GM13976 (cell line): ENCODE data around the gene RHCG.

ENCODE experiments used
- DNase-seq: peaks from one replicate; pipeline ENCODE4 v3.0.0; 2012; ENCODE audit warnings: low spot score
- in situ Hi-C: fragments of 300-500 bp; cut with MboI; formaldehyde crosslinking; loops from one replicate; pipeline ENCODE4 v1.12.0; 2022; ENCODE audit warnings: low sequenced_read_pairs, mixed read lengths, inconsistent platforms; ENCODE audit not compliant: unreplicated experiment
- TF ChIP-seq, protein P1 (sequence below): IDR thresholded peaks from 2 replicates; pipeline ENCODE4 v1.5.1; 2012; ENCODE audit warnings: borderline replicate concordance, mild to moderate bottlenecking; ENCODE audit not compliant: insufficient read depth; ENCODE audit errors: extremely low read depth, missing control alignments, control extremely low read depth

Gene RHCG

DNA sequence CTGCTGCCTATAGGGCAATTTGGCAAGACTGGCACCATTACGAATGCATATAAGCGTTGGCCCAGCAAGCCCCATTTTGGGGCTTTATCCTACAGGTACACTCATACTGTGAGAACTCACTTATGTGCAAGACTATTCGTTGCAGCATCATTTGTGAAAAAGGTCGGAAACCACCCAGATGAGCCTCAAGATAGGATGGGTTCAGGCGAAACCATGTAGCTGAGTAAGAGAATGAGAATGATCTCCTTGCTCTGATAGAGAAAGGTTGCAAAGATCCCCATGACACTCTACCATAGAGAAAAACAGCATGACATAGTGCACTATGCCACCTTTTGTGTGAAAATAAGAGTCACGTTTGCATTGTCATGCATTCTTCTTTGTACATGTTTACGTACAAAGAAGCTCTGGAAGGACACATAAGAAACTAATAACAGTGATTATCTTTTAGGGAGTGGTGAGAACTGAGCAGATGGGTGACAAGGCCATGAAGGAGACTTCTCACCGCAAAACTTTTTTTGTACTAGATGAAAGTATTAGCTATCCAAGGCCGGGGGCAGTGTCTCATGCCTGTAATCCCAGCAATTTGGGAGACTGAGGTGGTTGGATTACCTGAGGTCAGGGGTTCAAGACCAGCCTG is 50.0 kb downstream of the RHCG start:
- in situ Hi-C loops = no loop called here
- TF ChIP-seq, protein P1, sequence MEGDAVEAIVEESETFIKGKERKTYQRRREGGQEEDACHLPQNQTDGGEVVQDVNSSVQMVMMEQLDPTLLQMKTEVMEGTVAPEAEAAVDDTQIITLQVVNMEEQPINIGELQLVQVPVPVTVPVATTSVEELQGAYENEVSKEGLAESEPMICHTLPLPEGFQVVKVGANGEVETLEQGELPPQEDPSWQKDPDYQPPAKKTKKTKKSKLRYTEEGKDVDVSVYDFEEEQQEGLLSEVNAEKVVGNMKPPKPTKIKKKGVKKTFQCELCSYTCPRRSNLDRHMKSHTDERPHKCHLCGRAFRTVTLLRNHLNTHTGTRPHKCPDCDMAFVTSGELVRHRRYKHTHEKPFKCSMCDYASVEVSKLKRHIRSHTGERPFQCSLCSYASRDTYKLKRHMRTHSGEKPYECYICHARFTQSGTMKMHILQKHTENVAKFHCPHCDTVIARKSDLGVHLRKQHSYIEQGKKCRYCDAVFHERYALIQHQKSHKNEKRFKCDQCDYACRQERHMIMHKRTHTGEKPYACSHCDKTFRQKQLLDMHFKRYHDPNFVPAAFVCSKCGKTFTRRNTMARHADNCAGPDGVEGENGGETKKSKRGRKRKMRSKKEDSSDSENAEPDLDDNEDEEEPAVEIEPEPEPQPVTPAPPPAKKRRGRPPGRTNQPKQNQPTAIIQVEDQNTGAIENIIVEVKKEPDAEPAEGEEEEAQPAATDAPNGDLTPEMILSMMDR = no peak
- DNase-seq = no peak

DNA sequence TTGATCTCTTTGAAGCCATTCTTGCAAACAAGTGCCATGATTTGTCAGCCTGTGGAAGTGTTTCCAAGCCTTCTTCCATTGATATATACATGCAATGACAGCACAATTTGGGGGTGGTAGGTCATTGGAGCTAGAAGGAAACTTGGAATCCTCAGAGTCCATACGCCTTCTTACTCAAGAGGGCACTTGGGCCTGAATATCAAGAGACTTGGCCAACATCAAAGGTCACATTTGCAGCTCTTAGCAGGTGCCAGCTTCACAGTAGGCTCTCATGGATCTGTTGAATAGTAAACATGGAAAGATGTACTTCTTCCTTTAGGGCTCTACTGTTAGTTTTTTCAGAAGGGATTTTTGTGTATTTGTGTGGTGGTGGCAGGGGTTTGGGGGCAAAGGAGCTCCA is 50.9 kb downstream of the RHCG start:
- DNase-seq = no peak
- in situ Hi-C loops = no loop called here
- TF ChIP-seq, protein P1 = no peak

DNA sequence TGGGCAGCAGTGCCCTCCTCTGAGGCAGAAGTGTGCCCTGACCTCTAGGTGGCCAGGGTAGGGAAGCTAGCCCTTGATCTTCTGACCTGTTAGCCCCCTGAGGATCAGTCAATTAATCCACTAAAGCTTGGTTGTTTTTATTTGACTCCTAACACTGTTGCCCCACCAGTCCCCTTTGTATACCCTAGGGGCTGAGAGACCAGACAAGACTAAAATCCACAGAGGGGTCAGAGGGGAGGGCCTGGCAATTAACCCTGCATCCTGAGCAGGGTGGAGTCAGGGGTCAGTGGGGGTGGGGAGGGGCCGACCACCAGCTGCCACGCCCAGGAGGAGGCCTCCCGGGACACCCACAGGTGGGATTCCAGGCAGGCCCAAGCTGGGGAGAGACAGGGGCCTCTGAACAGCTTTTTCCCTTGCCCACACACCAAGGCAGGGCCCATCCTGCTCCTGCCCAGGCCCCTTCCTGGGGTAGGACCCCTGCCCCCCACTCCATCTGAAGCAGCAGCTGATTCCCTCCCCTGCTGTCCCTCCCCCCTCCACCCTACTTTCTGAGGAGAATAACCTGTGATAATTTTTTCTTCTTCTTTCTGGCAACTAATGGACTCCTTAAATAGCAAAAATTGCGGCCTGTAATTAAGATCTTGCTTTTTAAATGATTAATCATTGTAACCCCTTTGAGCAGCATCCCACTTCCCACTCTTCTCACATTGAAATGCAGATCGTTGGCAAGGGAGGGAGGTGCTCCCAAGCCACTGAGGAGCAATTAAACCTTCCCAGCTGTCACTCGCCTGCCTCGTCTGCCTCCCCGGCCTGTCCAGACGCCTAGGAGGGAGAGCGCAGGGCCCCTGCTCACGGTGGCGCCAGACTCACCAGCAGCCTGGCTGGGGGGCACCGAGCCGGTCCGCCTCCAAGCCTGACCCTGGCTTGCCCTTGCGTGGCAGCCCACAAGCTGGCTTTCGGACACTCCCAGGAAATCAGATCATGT is 51.9 kb downstream of the RHCG start:
- TF ChIP-seq, protein P1 = no peak
- in situ Hi-C loops = no loop called here
- DNase-seq = no peak

DNA sequence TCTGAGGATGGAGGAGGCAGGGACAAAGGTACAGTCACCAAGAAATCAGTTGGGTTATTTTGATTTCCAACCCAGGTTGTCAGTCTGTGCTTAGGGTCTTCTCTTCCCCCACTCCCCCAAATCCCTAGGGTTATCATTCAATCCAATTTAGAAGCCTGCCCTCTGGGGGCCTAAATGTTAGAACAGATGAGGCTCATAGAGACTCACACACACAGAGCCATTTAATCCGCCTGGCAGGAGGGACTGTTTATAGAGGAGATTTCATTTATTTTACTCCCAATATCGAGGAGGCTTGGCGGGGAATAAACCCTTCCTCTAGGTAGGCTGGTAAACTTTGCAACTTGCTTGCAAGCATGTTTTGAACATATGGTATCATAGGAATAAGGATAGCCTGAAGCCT is 52.8 kb downstream of the RHCG start:
- TF ChIP-seq, protein P1 = no peak
- in situ Hi-C loops = no loop called here
- no peak for DNase-seq

DNA sequence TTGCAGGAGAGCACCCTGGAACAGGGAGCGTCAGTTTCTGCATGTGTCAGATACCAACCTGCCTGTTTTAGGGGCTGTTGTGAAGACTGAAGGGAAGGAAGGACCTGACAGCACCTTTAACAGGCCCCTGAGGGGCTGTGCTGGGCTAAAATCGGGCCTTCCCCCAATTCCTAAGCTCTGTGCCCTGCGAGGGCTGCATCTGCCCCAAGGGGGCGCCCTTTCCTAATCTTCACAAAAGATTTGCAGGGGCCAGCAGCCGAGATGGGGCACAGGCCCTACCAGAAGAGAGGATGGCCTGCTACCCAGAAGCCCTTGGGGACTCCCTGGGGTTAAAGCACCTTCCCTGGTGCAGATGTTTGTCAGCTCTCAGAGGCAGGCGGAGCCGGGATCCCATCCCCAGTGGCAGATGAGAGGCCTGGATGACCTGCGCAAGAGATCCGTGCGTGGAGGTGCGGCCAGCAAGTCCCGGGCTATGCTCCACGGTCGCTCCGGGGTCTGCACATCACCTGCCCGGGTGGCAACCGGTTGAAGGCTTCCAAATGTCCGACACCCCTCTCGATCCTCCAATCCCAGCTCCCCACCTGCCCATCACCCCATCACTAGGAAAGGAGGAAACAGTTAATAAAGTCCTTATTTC is 53.6 kb downstream of the RHCG start:
- DNase-seq = peak; percentile 88

DNA sequence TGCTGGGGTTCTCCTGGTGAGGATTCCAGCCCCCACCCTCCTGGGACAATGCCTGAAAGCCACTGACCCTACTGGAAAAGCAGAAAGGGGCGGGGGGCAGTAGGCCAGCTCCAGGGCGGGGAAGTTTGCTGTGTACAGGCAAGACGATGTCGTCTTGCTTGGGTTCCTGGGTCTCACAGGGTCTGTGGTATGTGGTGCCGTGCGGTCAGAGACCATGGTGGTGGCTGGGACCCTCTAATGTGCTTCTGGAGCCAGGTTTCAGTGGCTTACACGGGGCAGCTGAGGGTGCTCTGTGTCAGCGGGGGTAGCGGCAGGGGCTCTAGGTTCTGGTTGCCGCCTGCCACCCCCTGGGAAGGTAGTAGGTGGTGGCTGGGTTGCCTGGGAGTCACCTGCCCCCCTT is 54.2 kb downstream of the RHCG start:
- in situ Hi-C loops = no loop called here
- TF ChIP-seq, protein P1 = no peak
- DNase-seq = no peak

More for the DNA sequence above, 53.6 kb downstream of the RHCG start:
- TF ChIP-seq, protein P1 = peak; percentile 6
- in situ Hi-C loops = no loop called here
